Fibroblast of villous mesenchyme (primary cell): ENCODE results near the gene SUSD2. TPM values are rescaled to one million over a fixed set of nuclear protein-coding genes. Genes with fewer than 3 reads are reported as not detected.
A peak's percentile ranks its signal among the peaks of the same experiment; 100 is the strongest.
"Not testable (repeated sequence)": the region's sequence is repeated elsewhere in the genome, so short reads cannot be mapped to it uniquely, and the experiment has no call there.

Experiments used
- DNase-seq: peaks from one replicate; pipeline ENCODE4 v3.0.0-alpha.2; 2010; ENCODE audit warnings: low read depth
- H3K4me3 ChIP-seq: 2 replicates; pipeline ENCODE4 v1.5.1; 2011; ENCODE audit warnings: low read depth, mild to moderate bottlenecking, low read length
- total RNA-seq: library from RNA; depleted of rRNA; stranded (reverse); fragments of >200 nt; gene quantifications from 2 replicates; pipeline ENCODE4 v1.2.3, GENCODE V29; 2012
- TF ChIP-seq, protein P1 (sequence below): IDR thresholded peaks from 2 replicates; pipeline ENCODE4 v1.5.1; 2012; ENCODE audit warnings: low read depth, mild to moderate bottlenecking, low read length; ENCODE audit not compliant: insufficient read depth

The SUSD2 gene
- total RNA-seq, 1 donor: 1.3 TPM

DNA sequence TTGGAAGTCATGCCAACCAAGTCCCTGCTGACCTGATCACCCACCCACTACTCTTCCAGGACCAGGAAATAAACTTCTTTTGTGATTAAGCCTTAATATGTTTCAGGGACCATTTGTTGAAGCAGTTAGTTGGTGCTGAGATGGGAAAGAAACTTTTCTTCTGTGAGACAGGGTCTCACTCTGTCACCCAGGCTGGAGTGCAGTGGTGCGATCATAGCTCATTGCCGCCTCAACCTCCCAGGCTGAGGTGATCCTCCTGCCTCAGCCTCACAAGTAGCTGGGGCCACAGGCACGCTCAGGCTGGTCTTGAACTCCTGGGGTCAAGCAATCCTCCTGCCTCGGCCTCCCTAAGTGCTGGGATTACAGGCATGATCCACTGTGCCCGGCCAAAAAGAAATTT is 10.6 kb downstream of the SUSD2 start:
- DNase-seq: no peak
- no peak overlapping the region for H3K4me3 ChIP-seq
- TF ChIP-seq, protein P1, sequence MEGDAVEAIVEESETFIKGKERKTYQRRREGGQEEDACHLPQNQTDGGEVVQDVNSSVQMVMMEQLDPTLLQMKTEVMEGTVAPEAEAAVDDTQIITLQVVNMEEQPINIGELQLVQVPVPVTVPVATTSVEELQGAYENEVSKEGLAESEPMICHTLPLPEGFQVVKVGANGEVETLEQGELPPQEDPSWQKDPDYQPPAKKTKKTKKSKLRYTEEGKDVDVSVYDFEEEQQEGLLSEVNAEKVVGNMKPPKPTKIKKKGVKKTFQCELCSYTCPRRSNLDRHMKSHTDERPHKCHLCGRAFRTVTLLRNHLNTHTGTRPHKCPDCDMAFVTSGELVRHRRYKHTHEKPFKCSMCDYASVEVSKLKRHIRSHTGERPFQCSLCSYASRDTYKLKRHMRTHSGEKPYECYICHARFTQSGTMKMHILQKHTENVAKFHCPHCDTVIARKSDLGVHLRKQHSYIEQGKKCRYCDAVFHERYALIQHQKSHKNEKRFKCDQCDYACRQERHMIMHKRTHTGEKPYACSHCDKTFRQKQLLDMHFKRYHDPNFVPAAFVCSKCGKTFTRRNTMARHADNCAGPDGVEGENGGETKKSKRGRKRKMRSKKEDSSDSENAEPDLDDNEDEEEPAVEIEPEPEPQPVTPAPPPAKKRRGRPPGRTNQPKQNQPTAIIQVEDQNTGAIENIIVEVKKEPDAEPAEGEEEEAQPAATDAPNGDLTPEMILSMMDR: no peak

DNA sequence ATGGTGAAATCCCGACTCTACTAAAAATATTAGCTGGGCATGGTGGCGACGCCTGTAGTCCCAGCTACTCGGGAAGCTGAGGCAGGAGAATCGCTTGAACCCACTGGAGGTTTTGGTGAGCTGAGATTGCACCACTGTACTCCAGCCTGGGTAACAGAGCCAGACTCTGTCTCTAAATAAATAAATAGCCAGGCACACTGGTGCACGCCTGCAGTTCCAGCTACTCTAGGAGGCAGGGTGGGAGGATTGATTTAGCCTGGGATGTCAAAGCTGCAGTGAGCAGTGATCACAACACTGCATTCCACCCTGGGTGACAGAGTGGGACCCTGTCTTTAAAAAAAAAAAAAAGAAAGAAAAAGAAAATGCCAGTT is 17.4 kb downstream of the SUSD2 start:
- no peak for DNase-seq
- no peak overlapping the region for H3K4me3 ChIP-seq
- TF ChIP-seq, protein P1: no peak

DNA sequence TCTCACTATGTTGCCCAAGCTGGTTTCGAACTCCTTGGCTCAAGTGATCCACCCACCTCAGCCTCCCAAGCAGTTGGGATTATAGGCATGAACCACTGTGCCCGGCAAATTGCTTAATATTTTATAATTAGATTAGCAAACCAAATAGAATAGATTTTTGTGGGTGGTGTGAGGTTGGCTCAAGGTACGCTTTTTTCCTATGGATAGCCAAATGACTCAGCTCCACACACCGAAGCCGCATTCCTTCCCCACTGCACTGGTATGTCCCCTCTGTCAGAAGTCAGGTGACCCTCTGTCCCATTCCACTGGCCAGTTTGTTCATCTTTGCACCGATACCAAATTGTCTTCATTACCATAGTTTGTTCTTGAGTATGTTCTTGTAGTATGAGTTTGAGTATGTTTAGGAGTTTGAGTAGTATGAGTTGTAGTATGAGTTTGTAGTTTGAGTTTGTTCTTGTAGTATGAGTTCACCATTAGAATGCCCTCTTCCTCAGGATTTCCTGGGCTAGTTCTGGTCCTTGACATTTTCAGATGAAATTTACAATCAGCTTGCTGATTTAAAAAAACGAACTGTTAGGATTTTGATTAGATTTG is 19.4 kb downstream of the SUSD2 start:
- H3K4me3 ChIP-seq: no peak overlapping the region
- TF ChIP-seq, protein P1: no peak
- peak; percentile 33 for DNase-seq

- no peak overlapping the region for H3K4me3 ChIP-seq
- no peak for DNase-seq
- TF ChIP-seq, protein P1: no peak
Observed at GRCh38 chr22:24201681-24202614, 20.7 kb downstream of the SUSD2 start.

DNA sequence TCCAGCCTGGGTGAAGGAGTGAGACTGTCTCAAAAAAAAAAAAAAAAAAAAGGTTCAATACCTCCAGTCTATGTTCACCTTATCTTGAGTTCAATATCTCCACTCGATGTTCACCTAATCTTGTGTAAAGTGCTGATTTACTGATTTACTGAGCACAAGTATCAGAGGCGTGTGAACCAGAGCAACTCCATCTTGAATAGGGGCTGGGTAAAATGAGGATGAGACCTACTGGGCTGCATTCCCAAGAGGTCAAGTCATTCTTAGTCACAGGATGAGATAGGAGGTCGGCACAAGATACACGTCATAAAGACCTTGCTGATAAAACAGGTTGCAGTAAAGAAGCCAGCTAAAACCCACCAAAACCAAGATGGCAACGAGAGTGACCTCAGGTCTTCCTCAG is 22.6 kb downstream of the SUSD2 start:
- not testable (repeated sequence) for H3K4me3 ChIP-seq

GRCh38 chr22:24205438-24206195 is 24.3 kb downstream of the SUSD2 start:
- TF ChIP-seq, protein P1: no peak
- DNase-seq: no peak
- H3K4me3 ChIP-seq: no peak overlapping the region

More for the DNA sequence above, 22.6 kb downstream of the SUSD2 start:
- not testable (repeated sequence) for DNase-seq

DNA sequence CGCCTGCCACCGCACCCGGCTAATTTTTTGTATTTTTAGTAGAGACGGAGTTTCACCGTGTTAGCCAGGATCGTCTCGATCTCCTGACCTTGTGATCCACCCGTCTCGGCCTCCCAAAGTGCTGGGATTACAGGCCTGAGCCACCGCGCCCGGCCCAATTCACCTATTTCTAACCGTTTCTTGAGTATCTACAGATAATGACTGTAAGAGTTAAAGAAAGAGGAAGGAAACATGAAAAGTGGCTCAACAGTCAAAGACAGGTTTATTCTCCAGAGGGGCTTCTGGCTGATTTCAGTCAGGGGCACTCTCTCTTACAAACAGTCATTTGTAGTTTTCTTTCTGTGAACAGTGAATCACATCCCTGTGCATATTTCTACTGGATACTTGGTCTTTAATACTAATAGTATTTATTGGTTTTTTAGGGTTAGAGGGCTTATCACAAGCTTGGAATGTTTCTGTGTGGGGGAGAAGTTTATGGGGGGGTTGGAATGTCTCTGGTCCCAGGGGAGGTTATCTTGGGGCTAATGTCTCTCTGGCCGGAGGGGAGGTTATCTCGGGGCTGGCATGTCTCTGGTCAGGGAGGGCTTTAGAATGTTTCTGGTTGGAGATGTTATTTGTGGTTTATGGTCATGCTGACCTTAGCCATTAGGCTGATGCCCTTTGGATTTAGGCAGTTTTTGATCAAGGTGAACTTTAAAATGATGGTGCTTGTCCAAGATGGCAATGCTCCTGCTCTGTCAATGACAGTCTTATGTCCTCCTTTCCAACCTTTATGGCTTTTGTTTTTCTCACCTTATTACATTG is 25.4 kb downstream of the SUSD2 start:
- H3K4me3 ChIP-seq: not testable (repeated sequence)
- peak; percentile 72 for DNase-seq
